Gastrocnemius medialis (tissue), 4 donors: ENCODE measurements around the gene AKAP6.

Experiments
- CTCF ChIP-seq, 5 experiments: fragments of 450-650 bp in 3 of 5; fragments of 200-600 bp in 2 of 5; sonication (generic) in 2 of 5; IDR thresholded peaks in 4 of 5; conservative IDR thresholded peaks in 1 of 5; 1 replicate in 4 of 5; 2 replicates in 1 of 5; pipeline ENCODE4 v1.5.1; 2016 to 2019; ENCODE audit warnings: antibody characterized with exemption in 5 of 5, mild to moderate bottlenecking in 3 of 5, moderate library complexity in 3 of 5
- POLR2A ChIP-seq, 2 donors: fragments of 450-650 bp; IDR thresholded peaks; one replicate each; pipeline ENCODE4 v1.6.1; 2017; ENCODE audit warnings: antibody characterized with exemption in 2 of 2, mild to moderate bottlenecking in 2 of 2, moderate library complexity in 2 of 2

- no peak for TF ChIP-seq POLR2A (IDR thresholded peaks at IDR 0.05)
- no peak for TF ChIP-seq CTCF (IDR thresholded peaks at IDR 0.05 in 4 of 5, conservative IDR thresholded peaks at IDR 0.05 in 1 of 5)
These were observed 55.4 kb downstream of the AKAP6 start for GRCh38 chr14:32384464-32384863.
